HepG2 (cell line): ENCODE data around the gene MAB21L4. TPM values are rescaled to one million over a fixed set of nuclear protein-coding genes. Genes with fewer than 3 reads are reported as not detected.

Experiments
- polyA plus RNA-seq, 8 experiments: library from polyadenylated mRNA; depleted of rRNA in 3 of 8; stranded (reverse) in 7 of 8; unstranded in 1 of 8; fragments of >200 nt; fragmentation: Illumina TruSeq in 4 of 8; extraction: Trizol in 4 of 8; gene quantifications; 2 replicates each; pipeline versions ENCODE4 v1.2.1 to v1.2.3, GENCODE V29; 2011 to 2016; ENCODE audit warnings: low read depth in 4 of 8, missing spikeins in 1 of 8, mixed read lengths in 1 of 8; ENCODE audit not compliant: insufficient read depth in 1 of 8
- total RNA-seq, 5 experiments: library from RNA; depleted of rRNA; stranded (reverse); fragments of >200 nt; fragmentation: Illumina TruSeq; extraction: Trizol; gene quantifications; 2 replicates each; pipeline ENCODE4 v1.2.3, GENCODE V29; 2016; ENCODE audit warnings: low read depth in 1 of 5
- TF ChIP-seq, protein P1 (sequence below), 2 experiments: sonication (generic) in 1 of 2; formaldehyde crosslinking in 1 of 2; IDR thresholded peaks; 2 replicates each; pipeline versions ENCODE4 v1.5.1 to v1.6.1; 2011 to 2020; ENCODE audit warnings: borderline replicate concordance in 1 of 2, low read depth in 1 of 2, low read length in 1 of 2, mild to moderate bottlenecking in 1 of 2, missing genetic modification reagents in 1 of 2, moderate library complexity in 1 of 2
- TF ChIP-seq, protein P2 (sequence below): sonication (generic); formaldehyde crosslinking; IDR thresholded peaks from 2 replicates; pipeline ENCODE4 v1.5.0; 2020; ENCODE audit warnings: mild to moderate bottlenecking, missing genetic modification reagents, borderline replicate concordance

The MAB21L4 gene
- total and polyA plus RNA-seq, 2 of the 13 experiments (the other 11 are each of a cell fraction or from before 2014, with no cell fraction given) = 3.0 to 14.0 TPM

DNA sequence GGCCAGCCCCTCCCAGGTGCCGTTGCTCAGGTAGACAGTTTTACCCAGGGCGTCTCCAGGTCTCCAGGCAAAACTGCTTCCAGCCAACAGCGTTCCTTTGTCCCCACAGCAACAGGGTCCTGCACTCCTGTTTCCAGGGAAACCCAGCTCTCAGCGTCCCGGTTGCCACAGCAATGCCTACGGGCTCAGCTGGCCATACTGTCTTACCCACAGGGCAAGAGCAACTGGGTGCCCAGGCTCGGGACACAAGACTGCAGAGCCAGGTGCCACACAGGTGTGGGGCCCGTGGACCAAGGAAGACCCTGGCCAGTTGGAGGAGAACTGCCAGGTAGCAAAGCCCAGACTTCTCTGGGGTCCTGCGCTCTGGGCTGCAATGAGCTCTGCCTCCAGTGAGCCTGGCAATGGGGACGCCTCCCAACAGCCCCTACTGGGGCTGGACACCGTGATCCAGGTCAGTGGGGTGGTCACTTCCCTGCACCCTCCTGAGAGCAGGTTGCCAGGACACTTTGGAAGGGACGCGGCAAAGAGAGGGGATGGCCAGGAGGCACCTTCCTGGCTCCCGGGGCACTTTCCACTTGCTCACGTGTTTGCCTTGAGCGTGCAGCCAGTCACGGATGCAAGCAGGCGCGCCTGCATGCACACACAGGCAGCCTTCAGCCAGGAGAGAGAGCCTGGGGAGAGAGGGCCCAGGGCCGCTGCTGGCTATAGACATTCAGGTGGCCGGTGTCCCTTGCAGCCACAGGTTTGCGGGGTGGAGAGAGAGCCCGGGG is 10.4 kb upstream of the MAB21L4 start, which contains the start of gene CROCC2 (continued):
- TF ChIP-seq, protein P1, sequence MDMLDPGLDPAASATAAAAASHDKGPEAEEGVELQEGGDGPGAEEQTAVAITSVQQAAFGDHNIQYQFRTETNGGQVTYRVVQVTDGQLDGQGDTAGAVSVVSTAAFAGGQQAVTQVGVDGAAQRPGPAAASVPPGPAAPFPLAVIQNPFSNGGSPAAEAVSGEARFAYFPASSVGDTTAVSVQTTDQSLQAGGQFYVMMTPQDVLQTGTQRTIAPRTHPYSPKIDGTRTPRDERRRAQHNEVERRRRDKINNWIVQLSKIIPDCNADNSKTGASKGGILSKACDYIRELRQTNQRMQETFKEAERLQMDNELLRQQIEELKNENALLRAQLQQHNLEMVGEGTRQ (IDR thresholded peaks at IDR 0.05; ENCODE audit: low read depth, low read length) = no peak
- TF ChIP-seq, protein P1 (CRISPR knock-in tag; IDR thresholded peaks at IDR 0.05; ENCODE audit: borderline replicate concordance) = no peak
- TF ChIP-seq, protein P2, sequence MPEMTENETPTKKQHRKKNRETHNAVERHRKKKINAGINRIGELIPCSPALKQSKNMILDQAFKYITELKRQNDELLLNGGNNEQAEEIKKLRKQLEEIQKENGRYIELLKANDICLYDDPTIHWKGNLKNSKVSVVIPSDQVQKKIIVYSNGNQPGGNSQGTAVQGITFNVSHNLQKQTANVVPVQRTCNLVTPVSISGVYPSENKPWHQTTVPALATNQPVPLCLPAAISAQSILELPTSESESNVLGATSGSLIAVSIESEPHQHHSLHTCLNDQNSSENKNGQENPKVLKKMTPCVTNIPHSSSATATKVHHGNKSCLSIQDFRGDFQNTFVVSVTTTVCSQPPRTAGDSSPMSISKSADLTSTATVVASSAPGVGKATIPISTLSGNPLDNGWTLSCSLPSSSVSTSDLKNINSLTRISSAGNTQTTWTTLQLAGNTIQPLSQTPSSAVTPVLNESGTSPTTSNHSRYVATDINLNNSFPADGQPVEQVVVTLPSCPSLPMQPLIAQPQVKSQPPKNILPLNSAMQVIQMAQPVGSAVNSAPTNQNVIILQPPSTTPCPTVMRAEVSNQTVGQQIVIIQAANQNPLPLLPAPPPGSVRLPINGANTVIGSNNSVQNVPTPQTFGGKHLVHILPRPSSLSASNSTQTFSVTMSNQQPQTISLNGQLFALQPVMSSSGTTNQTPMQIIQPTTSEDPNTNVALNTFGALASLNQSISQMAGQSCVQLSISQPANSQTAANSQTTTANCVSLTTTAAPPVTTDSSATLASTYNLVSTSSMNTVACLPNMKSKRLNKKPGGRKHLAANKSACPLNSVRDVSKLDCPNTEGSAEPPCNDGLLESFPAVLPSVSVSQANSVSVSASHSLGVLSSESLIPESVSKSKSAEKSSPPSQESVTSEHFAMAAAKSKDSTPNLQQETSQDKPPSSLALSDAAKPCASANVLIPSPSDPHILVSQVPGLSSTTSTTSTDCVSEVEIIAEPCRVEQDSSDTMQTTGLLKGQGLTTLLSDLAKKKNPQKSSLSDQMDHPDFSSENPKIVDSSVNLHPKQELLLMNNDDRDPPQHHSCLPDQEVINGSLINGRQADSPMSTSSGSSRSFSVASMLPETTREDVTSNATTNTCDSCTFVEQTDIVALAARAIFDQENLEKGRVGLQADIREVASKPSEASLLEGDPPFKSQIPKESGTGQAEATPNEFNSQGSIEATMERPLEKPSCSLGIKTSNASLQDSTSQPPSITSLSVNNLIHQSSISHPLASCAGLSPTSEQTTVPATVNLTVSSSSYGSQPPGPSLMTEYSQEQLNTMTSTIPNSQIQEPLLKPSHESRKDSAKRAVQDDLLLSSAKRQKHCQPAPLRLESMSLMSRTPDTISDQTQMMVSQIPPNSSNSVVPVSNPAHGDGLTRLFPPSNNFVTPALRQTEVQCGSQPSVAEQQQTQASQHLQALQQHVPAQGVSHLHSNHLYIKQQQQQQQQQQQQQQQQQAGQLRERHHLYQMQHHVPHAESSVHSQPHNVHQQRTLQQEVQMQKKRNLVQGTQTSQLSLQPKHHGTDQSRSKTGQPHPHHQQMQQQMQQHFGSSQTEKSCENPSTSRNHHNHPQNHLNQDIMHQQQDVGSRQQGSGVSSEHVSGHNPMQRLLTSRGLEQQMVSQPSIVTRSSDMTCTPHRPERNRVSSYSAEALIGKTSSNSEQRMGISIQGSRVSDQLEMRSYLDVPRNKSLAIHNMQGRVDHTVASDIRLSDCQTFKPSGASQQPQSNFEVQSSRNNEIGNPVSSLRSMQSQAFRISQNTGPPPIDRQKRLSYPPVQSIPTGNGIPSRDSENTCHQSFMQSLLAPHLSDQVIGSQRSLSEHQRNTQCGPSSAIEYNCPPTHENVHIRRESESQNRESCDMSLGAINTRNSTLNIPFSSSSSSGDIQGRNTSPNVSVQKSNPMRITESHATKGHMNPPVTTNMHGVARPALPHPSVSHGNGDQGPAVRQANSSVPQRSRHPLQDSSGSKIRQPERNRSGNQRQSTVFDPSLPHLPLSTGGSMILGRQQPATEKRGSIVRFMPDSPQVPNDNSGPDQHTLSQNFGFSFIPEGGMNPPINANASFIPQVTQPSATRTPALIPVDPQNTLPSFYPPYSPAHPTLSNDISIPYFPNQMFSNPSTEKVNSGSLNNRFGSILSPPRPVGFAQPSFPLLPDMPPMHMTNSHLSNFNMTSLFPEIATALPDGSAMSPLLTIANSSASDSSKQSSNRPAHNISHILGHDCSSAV (CRISPR knock-in tag) = no peak
